Measurements from ENCODE around the gene DENND1C.

The DENND1C gene

GRCh38 chr19:6499052-6499790 lies 17.6 kb upstream of the DENND1C start:
- in situ Hi-C loops (cut with MboI; ENCODE audit: low pct_unique_long_range_greater_than_20kb, low sequenced_read_pairs, unreplicated experiment), result no loop called here
- TF ChIP-seq CTCF (IDR thresholded peaks at IDR 0.05; ENCODE audit: extremely low read depth, insufficient read depth, missing control alignments), result no peak
- DNase-seq (ENCODE audit: low spot score), result peak; percentile 7

- in situ Hi-C loops (cut with MboI; ENCODE audit: low pct_unique_long_range_greater_than_20kb, low sequenced_read_pairs, unreplicated experiment), result no loop called here
- DNase-seq (ENCODE audit: low spot score), result peak; percentile 19
- TF ChIP-seq CTCF (IDR thresholded peaks at IDR 0.05; ENCODE audit: extremely low read depth, insufficient read depth, missing control alignments), result no peak
These were observed 16.9 kb upstream of the DENND1C start for GRCh38 chr19:6498294-6499036.

- TF ChIP-seq CTCF (IDR thresholded peaks at IDR 0.05; ENCODE audit: extremely low read depth, insufficient read depth, missing control alignments), result no peak
- peak; percentile 6 for DNase-seq (ENCODE audit: low spot score)
- in situ Hi-C loops (cut with MboI; ENCODE audit: low pct_unique_long_range_greater_than_20kb, low sequenced_read_pairs, unreplicated experiment), result no loop called here
These were observed 14.4 kb upstream of the DENND1C start for GRCh38 chr19:6495947-6496346.

- no peak for TF ChIP-seq CTCF (IDR thresholded peaks at IDR 0.05; ENCODE audit: extremely low read depth, insufficient read depth, missing control alignments)
- DNase-seq (ENCODE audit: low spot score), result peak; percentile 9
- in situ Hi-C loops (cut with MboI; ENCODE audit: low pct_unique_long_range_greater_than_20kb, low sequenced_read_pairs, unreplicated experiment), result no loop called here
These were observed 12.9 kb upstream of the DENND1C start for GRCh38 chr19:6494438-6495036.

GRCh38 chr19:6491802-6492592 lies 10.4 kb upstream of the DENND1C start:
- DNase-seq (ENCODE audit: low spot score), result peak; percentile 6
- TF ChIP-seq CTCF (IDR thresholded peaks at IDR 0.05; ENCODE audit: extremely low read depth, insufficient read depth, missing control alignments), result no peak
- in situ Hi-C loops (cut with MboI; ENCODE audit: low pct_unique_long_range_greater_than_20kb, low sequenced_read_pairs, unreplicated experiment), result no loop called here

GRCh38 chr19:6490134-6490533 lies 8.5 kb upstream of the DENND1C start:
- no peak for TF ChIP-seq CTCF (IDR thresholded peaks at IDR 0.05; ENCODE audit: extremely low read depth, insufficient read depth, missing control alignments)

More at GRCh38 chr19:6490134-6490533, 8.5 kb upstream of the DENND1C start:
- no peak for DNase-seq (ENCODE audit: low spot score)
- in situ Hi-C loops (cut with MboI; ENCODE audit: low pct_unique_long_range_greater_than_20kb, low sequenced_read_pairs, unreplicated experiment), result no loop called here
